OCI-M1 (cell line): ENCODE measurements around the gene SIX3.

Source experiments
- DNase-seq: peaks from one replicate; lab custom pipeline; 2025; lab: John Stamatoyannopoulos, UW

SIX3 gene

DNA sequence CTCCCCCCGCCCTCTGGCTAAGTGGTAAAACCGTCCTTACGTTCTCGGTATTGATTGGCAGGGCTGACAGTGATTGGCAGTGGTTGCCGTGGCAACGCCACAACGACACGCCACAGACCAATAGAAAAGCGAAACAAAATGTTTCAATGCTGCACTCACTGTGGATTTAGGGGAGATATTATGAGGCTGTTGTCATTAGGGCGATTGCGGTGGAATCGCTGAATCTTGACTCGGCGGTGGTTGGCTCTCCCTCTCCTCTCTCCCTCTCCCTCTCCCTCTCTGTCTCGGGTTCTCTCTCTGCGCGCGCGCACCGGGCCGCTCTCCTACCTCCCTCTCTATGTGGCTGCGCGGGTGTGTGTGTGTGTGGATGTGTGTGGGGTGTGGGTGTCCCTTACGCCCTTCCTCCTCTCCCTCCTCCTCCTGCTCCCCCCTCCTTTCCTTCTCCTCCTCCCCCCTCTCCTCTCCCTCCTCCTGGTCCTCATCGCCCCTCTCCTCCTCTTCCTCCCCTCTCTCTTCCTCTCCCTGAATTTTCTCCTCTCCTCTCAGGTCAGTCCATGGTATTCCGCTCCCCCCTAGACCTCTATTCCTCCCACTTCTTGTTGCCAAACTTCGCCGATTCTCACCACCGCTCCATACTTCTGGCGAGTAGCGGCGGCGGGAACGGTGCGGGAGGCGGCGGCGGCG lies at the start of gene SIX3:
Gene SIX3 (plus strand): TSS at position 152 of the 684 bp plus-strand sequence. CDS start 403 bp downstream, at position 555.
- DNase-seq = peak; percentile 13

GRCh38 chr2:44894058-44894457 lies 47.4 kb upstream of the SIX3 start:
- DNase-seq = no peak

- DNase-seq = no peak
Observed at GRCh38 chr2:44895061-44895460, 46.4 kb upstream of the SIX3 start.

DNA sequence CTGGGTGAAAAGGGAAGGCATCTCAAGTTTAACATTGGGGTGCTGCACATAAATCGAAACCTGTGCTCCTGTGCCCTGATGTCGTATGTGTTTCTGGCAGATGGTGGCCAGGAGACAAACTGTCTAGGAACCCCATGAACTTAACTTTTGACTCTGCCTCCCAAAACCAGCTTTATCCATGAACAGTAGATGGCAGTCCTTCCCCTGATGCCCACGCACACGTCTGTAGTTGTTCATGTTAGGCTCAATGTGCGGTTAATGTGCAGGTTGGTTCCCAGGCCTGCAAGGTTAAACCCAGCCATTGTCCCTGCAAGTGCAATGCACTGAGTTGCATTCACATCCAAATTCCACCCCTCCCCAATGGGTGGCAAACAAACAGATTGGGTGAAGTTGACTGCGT lies 44.1 kb upstream of the SIX3 start:
- no peak for DNase-seq

DNA sequence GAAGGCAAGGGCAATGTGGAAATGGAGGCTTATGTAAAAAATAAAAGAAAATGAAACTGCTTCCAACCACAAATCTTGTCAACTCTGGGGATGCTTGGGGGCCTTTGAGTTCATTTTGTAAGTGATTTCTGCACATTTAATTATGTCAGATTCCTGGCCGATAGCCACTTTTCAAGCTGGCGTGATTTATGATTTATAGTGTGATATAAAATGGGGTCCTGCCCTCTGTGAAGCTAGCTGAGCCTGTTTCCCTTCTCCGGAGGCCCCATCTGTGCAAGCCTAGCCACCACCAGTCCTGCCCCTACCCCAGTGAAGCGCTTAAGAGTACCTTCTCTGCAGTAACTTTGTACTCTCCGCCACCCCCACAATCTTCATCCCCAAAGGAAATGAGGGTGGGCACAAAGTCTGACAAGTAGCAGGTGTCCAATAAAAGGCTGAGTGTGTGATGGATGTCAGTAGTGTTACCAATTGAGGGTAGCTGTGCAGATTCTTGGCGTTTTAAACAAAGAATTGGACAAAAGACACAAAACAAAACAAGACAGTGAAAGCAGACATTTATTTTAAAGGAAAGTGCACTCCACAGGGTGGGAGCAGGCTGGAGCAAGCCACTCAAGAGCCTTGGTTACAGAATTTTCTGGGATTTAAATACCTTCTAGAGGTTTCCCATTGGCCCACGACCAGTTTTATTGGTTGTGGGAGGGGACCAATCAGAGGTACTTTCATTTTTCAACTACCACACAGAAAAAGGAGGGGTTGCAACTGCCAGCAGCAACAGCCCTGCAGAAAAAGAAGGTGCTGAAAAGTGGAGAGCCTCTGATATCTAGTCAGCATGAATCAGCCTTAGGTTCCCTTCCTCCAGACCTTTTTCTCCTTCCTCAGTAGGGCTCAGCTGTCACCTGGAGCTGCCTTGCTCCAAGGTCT lies 39.0 kb upstream of the SIX3 start:
- DNase-seq = peak; percentile 68

GRCh38 chr2:44904578-44904977 lies 36.9 kb upstream of the SIX3 start:
- DNase-seq = no peak

DNA sequence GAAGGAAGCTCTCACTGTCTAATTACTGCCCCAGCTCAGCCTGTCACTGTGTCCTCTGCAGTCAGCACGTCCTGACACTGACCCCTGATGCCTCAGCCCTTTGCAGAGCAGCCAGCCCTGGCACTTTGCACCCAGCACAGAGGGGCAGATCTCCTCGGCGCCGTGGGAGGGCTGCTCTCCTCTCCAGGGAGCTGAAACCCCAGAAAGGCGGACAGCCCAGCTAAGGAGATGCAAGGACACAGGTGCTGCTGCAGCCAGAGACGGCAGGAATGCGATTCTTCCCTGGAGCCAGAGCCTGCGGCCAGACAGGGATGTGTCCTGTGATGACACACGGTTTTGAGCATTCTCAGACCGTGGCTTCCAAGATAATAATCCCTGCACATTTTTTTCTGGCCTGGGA lies 34.5 kb upstream of the SIX3 start:
- DNase-seq = no peak

GRCh38 chr2:44909831-44910230 lies 31.7 kb upstream of the SIX3 start:
- no peak for DNase-seq

DNA sequence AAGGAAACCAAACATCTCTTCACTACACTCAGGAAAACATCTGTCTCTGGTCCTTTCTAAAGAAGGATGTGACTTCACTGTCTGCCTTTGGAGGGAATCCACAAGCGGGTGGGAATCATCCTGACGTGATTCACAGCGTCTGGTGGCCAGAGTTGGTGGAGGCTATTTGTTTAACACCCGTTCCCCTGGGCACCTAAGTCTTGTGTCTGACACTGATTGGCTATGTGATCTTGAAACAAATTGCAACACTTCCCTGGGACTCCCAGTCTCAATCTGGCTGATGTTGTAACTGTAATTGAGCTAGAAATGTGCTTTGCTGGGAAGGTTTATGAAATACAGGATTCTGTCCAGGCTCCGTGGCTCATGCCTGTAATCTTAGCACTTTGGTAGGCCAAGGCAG lies 28.8 kb upstream of the SIX3 start:
- DNase-seq = no peak

DNA sequence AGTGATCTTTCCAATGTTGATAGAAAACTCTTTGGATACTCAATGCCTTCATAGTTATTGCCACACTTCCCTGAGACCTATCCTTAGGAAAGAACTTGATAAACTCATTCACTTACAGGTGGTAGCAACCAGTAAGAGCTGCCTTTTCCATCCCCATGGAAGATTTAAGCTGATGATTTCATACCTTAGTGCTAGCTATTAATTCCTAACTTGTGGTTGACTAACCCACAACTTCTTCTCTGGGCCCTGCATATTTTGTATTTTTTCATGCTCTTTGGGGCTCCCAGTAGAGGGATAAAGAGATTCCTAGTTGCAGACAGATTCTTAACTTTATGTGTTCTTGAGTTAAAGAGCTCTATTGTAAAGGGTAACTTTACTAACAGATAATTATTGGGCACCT lies 25.2 kb upstream of the SIX3 start:
- DNase-seq = no peak

GRCh38 chr2:44918095-44918775 lies 23.3 kb upstream of the SIX3 start:
- no peak for DNase-seq

DNA sequence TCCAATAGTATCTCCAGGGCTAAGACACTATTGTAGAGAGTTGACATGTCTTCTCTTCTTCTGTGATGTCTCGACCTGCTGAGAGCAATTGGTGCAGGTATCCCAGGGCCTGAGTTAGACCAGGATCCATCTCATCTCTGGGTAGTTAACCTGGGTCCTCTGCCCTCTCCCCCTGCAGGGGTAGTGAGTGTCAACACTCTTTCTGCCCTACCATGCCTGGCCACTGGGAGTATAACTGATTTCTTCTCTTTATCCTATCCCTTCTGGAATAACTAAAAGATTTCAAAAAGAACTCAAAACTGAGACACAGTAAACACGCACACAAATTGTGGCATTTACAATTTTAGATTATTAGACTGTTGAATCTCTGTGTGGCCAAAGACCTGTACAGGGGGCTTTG lies 20.8 kb upstream of the SIX3 start:
- no peak for DNase-seq

- no peak for DNase-seq
Observed at GRCh38 chr2:44922776-44923175, 18.7 kb upstream of the SIX3 start.

DNA sequence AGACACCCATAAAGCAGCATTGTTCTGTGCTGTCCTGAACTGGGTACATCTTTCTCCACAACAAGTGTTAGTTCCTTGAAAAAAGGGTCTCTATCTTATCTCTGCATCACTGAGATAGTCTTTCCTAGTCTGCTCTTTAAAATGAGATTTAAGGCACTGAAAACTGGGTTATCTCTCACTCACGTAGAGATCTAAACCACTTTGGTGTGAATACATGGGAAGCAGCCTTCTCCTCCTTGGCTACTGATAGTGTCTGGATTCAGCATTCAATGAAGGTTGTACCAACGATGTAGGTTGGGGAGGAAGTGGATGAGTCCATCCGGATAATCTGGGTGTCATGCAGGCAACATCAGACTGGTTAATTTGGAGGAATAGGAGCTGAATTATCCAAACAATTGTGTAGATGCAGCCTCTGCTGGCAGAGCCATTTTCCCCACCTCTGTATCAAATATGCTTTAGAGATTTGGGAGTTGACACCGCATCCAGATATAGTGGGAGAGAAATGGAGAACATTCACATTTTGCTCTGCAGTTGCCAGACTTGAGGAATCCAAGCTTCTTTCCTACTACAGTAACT lies 15.9 kb upstream of the SIX3 start:
- no peak for DNase-seq

DNA sequence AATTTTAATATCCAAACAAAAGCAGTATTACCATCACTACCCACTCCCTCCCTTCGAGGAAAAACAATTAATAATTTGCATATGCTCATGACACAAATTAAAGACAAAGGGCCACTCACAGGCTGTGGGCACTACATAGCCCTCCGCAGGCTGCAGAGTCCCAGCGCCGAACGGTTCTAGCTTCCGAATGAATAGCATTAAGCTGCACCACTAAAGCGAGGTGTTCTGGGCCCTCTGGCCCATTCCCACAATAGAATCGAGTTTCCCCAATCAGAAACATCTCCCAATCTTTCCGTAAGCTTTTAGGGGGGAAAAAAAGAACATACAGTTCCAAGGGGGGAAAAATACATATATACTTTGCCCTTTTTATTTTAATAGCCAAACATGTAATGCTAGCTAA lies 14.5 kb upstream of the SIX3 start:
- no peak for DNase-seq

DNA sequence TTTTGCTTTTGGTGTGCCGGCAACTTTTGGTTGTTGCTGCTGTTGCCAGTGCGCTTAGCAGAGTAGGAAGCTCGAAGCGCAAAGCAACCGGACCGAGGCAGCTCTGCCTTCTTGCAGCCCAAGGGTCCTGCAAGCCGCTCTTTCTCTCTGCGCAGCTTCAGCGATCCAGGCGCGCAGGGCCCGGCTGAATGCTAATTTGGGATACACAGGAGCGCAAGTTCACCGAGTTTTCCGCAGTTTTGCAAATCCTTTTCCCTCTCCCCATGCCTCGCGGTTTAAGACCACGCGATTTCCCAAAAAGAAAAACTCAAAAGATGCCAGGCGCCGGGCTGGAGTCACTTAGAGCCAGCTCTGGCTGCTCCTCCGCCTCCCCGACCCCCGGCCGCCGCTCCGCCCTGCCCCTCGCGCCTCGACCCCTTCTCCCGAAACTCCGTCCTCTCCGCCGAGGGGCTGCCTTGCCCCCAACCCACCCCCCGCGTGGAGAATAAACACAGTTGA lies 13.5 kb upstream of the SIX3 start:
- DNase-seq = no peak

DNA sequence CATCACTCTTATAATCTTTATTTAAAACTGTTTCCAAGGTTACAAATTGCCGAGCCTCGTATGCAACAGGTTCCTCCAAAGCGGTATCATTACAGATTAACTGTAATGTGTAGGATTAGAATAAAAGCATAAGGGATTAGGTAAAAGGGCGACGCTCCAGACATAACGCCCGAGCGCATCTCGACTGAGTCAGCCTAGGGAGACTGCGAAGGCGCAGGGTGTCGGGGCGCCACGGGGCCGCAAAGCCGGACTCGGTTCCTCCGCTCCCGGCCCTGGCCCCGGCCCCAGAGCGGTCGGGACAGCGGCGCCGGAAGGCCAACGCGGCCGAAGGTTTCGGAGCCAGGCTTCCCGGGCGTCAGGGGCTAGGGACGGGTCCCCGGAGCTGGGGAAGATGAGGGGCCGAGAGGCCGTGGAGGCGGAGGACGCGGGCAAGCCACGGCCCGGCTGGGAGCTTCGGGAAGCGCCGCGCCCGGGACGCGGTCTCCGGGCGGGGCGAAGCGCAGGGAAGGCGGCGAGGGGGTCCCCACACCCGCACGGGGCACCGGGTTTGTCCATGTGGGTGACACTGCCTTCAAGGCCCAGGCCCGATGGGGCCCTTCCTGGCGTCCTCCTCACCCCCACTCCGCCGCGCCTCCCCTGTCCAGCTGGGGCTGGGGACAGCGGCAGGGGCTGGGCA lies 12.9 kb upstream of the SIX3 start:
- no peak for DNase-seq

DNA sequence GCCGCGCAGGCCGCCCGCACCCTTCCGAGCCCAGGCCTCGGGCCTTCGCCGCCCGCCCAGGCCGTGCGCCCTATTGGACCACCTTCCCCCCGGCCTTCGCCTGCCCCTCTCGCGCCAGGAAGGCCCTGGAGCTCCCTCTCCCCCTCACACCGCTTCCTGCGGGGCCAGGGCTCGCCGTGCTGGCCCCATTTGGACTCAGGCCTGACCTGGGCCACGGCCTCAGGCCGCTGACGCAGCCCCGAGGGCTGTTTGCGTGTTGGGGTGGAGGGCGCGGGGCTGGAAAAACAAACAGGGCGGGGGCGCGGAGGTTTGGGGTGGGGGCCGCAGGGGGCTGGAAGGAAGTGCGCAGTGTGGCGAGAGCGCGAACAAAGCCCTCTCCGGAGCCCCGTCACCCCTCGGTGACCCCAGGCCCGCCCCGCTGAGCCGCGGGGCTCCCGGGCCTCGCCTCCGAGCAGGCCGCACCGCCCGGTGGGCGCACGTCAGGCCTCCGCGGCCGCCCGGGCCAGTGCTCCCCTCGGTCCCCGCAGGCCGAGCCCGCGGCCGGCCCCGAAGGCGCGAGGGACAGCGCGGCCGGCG lies 12.3 kb upstream of the SIX3 start:
- DNase-seq = no peak

DNA sequence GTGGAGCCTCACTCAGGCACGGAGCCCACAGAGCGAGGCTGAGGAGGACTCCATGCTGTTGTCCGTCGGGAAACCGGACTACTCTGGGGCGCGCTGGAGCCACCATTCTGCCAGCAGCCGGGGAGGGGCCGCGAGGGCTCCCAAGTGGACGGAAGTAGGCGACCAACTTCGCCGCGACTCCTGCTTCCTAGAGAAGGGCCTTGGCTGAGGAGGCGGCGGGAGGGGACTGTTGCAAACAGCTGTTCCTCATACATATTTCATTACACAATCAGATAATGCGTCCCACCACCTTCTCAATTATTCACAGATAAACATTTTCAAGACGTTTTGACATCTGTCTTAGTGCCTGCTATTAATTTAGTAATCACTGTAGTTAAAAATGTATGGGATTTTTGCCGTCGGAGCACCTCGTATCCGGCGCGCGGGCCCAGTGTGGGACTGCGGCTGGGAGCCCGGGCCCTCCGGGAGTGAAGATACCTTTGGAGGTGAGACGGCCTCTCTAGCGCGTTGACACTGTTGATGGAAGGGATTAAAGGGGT lies 11.7 kb upstream of the SIX3 start:
- DNase-seq = no peak

DNA sequence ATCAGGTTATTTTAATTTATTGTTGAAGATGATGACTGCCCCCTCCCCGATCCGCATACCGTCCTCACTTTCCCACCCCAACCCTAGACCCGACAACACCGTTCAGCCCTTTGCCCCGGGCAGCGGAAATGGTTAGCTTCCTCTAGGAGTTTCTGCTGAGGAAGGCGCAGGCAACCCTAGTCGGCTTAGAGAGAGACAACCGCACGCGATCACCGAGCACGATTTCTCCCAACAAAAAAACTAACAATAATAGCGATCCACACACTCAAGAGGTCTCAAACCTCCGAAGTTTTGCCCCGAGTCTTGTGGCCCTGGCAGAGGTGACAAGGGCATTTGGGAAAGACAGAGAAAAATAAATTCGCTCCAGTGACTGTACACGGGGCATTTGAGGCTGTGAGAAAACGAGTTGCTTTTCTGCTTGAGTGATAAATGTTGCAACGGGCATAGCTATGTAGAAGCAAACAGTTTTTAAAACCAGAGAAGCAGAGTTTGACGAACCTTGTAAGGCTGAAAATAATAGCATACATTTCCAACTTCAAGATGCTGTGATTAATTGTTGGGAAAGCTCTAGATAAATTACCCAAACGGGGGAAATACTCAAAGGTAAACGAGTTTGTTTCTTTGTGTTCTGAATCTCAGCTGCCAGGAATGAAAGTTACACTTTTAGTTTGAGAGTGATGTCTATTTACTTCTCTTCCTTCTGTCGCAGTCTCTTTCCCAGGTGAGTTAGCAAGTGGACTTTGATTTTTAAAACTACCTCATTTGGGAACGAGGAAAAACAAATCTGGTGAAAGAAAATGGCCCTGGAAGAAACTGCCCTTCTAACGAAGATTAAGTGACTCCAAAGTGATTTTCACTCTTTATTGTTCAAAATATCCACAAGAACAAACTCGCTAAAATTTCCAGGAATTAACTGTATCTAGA lies 11.0 kb upstream of the SIX3 start:
- no peak for DNase-seq
